Suprapubic skin (tissue), 4 donors: ENCODE results near the gene ZDHHC1. TPM values are rescaled to one million over a fixed set of nuclear protein-coding genes. Genes with fewer than 3 reads are reported as not detected.
A peak's percentile ranks its signal among the peaks of the same experiment; 100 is the strongest.

Source experiments
- DNase-seq, 2 donors: peaks; one replicate each; pipeline ENCODE4 v3.0.0-alpha.2; 2019; ENCODE audit warnings: low spot score in 2 of 2
- H3K27ac ChIP-seq: fragments of 200-600 bp; sonication (generic); one replicate; pipeline ENCODE4 v1.5.1; 2019
- H3K27me3 ChIP-seq: fragments of 200-600 bp; sonication (generic); one replicate; pipeline ENCODE4 v1.5.1; 2019
- H3K36me3 ChIP-seq: fragments of 200-600 bp; sonication (generic); one replicate; pipeline ENCODE4 v1.5.1; 2019
- H3K4me1 ChIP-seq: fragments of 200-600 bp; sonication (generic); one replicate; pipeline ENCODE4 v1.5.1; 2019
- H3K4me3 ChIP-seq: fragments of 200-600 bp; sonication (generic); one replicate; pipeline ENCODE4 v1.5.1; 2019; ENCODE audit warnings: mild to moderate bottlenecking
- H3K9me3 ChIP-seq: fragments of 200-600 bp; sonication (generic); one replicate; pipeline ENCODE4 v1.5.1; 2019
- EP300 ChIP-seq: sonication (generic); formaldehyde crosslinking; IDR thresholded peaks from one replicate; pipeline ENCODE4 v1.6.1; 2017; ENCODE audit warnings: antibody characterized with exemption
- POLR2A ChIP-seq, 2 donors: fragments of 450-650 bp; IDR thresholded peaks; one replicate each; pipeline ENCODE4 v1.6.1; 2017; ENCODE audit warnings: antibody characterized with exemption in 2 of 2, mild to moderate bottlenecking in 2 of 2, moderate library complexity in 2 of 2
- POLR2AphosphoS5 ChIP-seq, 3 donors: sonication (generic); formaldehyde crosslinking; IDR thresholded peaks; one replicate each; pipeline ENCODE4 v1.6.1; 2017; ENCODE audit warnings: antibody characterized with exemption in 3 of 3
- WGBS: methylation state at CpG from one replicate; pipeline ENCODE4 v1.1.5; 2018; 5-methylcytosine and 5-hydroxymethylcytosine counted together
- total RNA-seq, 4 donors: library from RNA; depleted of rRNA; stranded (reverse); fragments of >200 nt; gene quantifications; one replicate each; pipeline ENCODE4 v1.1.0, GENCODE V29; 2016
- TF ChIP-seq, protein P1 (sequence below), 2 donors: fragments of 200-600 bp in 1 of 2; fragments of 450-650 bp in 1 of 2; sonication (generic) in 1 of 2; IDR thresholded peaks; one replicate each; pipeline ENCODE4 v1.5.1; 2016 to 2019; ENCODE audit warnings: antibody characterized with exemption in 2 of 2, mild to moderate bottlenecking in 1 of 2, moderate library complexity in 1 of 2

Gene ZDHHC1
- total RNA-seq, 4 donors from 2014 or later: 14.0 to 31.0 (median 23.8) TPM

DNA sequence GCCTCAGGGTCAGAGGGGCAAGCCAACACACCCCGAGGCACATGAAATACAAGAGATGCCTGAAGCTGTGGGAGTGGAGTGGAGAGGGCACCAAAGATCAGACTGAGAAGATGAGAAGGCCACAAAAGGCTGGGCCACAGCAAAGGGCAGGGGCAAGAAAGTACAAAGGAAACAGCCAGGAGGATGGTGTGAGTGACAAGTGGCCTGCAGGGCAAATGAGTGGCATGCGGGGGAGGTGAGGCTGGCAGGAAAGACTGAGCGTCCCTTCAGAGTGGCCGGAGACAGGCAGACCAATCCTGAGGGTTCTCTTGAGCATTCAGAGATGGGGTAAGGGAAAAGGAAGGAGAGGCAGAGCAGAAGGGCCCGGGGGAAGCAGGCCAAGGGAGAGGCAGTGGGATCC, 37.8 kb upstream of the ZDHHC1 start:
- H3K9me3 ChIP-seq: no peaks in the 10 kb centered on the region
- H3K27ac ChIP-seq: no peak overlapping the region
- no peak for DNase-seq
- no peaks in the 10 kb centered on the region for H3K27me3 ChIP-seq
- TF ChIP-seq POLR2A (IDR thresholded peaks at IDR 0.05) (no peak), EP300 (no peak), POLR2AphosphoS5 (IDR thresholded peaks at IDR 0.05) (no peak)
- TF ChIP-seq, protein P1, sequence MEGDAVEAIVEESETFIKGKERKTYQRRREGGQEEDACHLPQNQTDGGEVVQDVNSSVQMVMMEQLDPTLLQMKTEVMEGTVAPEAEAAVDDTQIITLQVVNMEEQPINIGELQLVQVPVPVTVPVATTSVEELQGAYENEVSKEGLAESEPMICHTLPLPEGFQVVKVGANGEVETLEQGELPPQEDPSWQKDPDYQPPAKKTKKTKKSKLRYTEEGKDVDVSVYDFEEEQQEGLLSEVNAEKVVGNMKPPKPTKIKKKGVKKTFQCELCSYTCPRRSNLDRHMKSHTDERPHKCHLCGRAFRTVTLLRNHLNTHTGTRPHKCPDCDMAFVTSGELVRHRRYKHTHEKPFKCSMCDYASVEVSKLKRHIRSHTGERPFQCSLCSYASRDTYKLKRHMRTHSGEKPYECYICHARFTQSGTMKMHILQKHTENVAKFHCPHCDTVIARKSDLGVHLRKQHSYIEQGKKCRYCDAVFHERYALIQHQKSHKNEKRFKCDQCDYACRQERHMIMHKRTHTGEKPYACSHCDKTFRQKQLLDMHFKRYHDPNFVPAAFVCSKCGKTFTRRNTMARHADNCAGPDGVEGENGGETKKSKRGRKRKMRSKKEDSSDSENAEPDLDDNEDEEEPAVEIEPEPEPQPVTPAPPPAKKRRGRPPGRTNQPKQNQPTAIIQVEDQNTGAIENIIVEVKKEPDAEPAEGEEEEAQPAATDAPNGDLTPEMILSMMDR (IDR thresholded peaks at IDR 0.05): no peak
- no peak overlapping the region for H3K4me3 ChIP-seq
- 83% methylated on average over 5 of the region's 5 CpGs for WGBS
- peaks cover 45% of the 10 kb centered on the region for H3K36me3 ChIP-seq
- H3K4me1 ChIP-seq: peaks cover 66% of the 10 kb centered on the region

- Histone ChIP-seq H3K4me3 (no peak overlapping the region), H3K4me1 (peaks cover 53% of the 10 kb centered on the region), H3K27me3 (no peaks in the 10 kb centered on the region), H3K9me3 (no peaks in the 10 kb centered on the region), H3K36me3 (peaks cover 58% of the 10 kb centered on the region), H3K27ac (peak overlapping the region; percentile 32)
- no CpG with 5 or more reads among the region's 2 CpGs for WGBS
- no peak for DNase-seq
- TF ChIP-seq POLR2A (IDR thresholded peaks at IDR 0.05): no peak
Measured at GRCh38 chr16:67451704-67452435, 35.6 kb upstream of the ZDHHC1 start.

GRCh38 chr16:67451061-67451703, 34.9 kb upstream of the ZDHHC1 start:
- DNase-seq: no peak
- H3K4me3 ChIP-seq: no peak overlapping the region
- H3K9me3 ChIP-seq: no peaks in the 10 kb centered on the region
- H3K27ac ChIP-seq: peak overlapping the region; percentile 32
- H3K36me3 ChIP-seq: peaks cover 59% of the 10 kb centered on the region
- WGBS: 77% methylated on average over 12 of the region's 12 CpGs
- TF ChIP-seq, protein P1 (IDR thresholded peaks at IDR 0.05): no peak
- H3K27me3 ChIP-seq: no peaks in the 10 kb centered on the region
- H3K4me1 ChIP-seq: peaks cover 53% of the 10 kb centered on the region

- peaks cover 58% of the 10 kb centered on the region for H3K4me1 ChIP-seq
- DNase-seq: no peak
- TF ChIP-seq, protein P1 (IDR thresholded peaks at IDR 0.05): no peak
- no peak for TF ChIP-seq POLR2AphosphoS5 (IDR thresholded peaks at IDR 0.05)
- no peak for TF ChIP-seq EP300
- no peak for TF ChIP-seq POLR2A (IDR thresholded peaks at IDR 0.05)
Measured at GRCh38 chr16:67449739-67450138, 33.5 kb upstream of the ZDHHC1 start.

DNA sequence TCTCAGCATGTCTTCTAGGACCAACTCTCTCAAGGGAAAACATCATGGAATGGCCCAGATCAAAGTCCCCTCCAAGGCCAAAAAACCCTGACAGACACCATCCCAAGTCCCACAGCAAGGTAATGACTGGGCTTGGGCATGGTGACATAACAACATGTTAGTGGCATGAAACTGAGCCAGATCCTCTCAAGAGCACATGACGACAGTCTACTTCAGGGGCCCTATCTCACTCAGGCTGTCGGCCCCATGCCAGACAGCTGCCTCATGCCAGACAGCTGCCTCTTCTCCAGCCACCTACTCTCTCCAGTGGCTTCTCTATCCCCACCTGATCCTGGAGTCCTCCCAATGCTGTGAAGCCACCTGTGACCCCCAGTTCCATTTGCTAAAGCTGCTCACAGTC, 33.1 kb upstream of the ZDHHC1 start:
- TF ChIP-seq EP300: no peak
- TF ChIP-seq POLR2A (IDR thresholded peaks at IDR 0.05): no peak
- TF ChIP-seq, protein P1 (IDR thresholded peaks at IDR 0.05): no peak
- TF ChIP-seq POLR2AphosphoS5 (IDR thresholded peaks at IDR 0.05): no peak
- Histone ChIP-seq H3K27ac (no peak overlapping the region), H3K4me1 (peaks cover 60% of the 10 kb centered on the region), H3K9me3 (no peaks in the 10 kb centered on the region), H3K27me3 (no peaks in the 10 kb centered on the region), H3K4me3 (no peak overlapping the region), H3K36me3 (peaks cover 65% of the 10 kb centered on the region)
- WGBS: 87% methylated on average over 2 of the region's 2 CpGs
- no peak for DNase-seq

More at GRCh38 chr16:67449739-67450138, 33.5 kb upstream of the ZDHHC1 start:
- no peak overlapping the region for H3K4me3 ChIP-seq
- H3K9me3 ChIP-seq: no peaks in the 10 kb centered on the region
- peaks cover 62% of the 10 kb centered on the region for H3K36me3 ChIP-seq
- no peaks in the 10 kb centered on the region for H3K27me3 ChIP-seq
- WGBS: 74% methylated on average over 2 of the region's 3 CpGs
- H3K27ac ChIP-seq: no peak overlapping the region
